ENCODE data around the gene NENF. TPM values are rescaled to one million over a fixed set of nuclear protein-coding genes. Genes with fewer than 3 reads are reported as not detected.

The NENF gene
- polyA plus RNA-seq, 1 of the 3 experiments (the other 2 are of a cell fraction): 78.7 TPM

GRCh38 chr1:212487774-212488435, 55.2 kb downstream of the NENF start:
- Histone ChIP-seq H3K9me2 (no peaks in the 10 kb centered on the region), H3K27me3 (ENCODE audit: insufficient read depth) (0 out of 2 replicates have a peak, but pooled peaks cover 8% of the 10 kb centered on the region), H3K4me1 (ENCODE audit: control insufficient read depth in 1 of 2, insufficient read depth in 2 of 2, low read depth in 1 of 2, low read length in 1 of 2) (peaks cover 0 to 15% of the 10 kb centered on the region in 2 experiments; a peak in 1 of 4 replicates), H3K27ac (ENCODE audit: low read depth in 2 of 2, low read length in 1 of 2) (no peak overlapping the region), H2AFZ (ENCODE audit: low read depth) (no peak overlapping the region), H3K9me3 (no peaks in the 10 kb centered on the region), H3K9ac (no peak overlapping the region), H4K20me1 (ENCODE audit: insufficient read depth) (no peaks in the 10 kb centered on the region), H3K36me3 (replicated peaks in 1 of 2; ENCODE audit: control insufficient read depth in 1 of 2, insufficient read depth in 2 of 2, low read length in 1 of 2) (no peaks in the 10 kb centered on the region), H3K4me3 (ENCODE audit: low read depth in 2 of 2, low read length in 1 of 2) (no peak overlapping the region), H3K79me2 (ENCODE audit: insufficient read depth) (no peaks in the 10 kb centered on the region), H3K4me2 (no peak overlapping the region), H3F3A (replicated peaks; ENCODE audit: insufficient read depth) (no peaks in the 10 kb centered on the region)
- DNase-seq: no peak
- POLR2A ChIA-PET: no interaction called here
- CTCF ChIA-PET: interaction anchor here (1.0 to 3.2 kb wide), 3 partner anchors 10 to 294 kb away, joined by 3 to 19 read pairs (median 3); no protein-coding TSS in a partner anchor
- 76% methylated on average over 7 of the region's 7 CpGs for WGBS (ENCODE audit: low lambda C conversion rate)
- TF ChIP-seq ELF1 (IDR thresholded peaks at IDR 0.05) (no peak), RXRA (IDR thresholded peaks at IDR 0.05; ENCODE audit: borderline replicate concordance, low read depth) (no peak), NRF1 (IDR thresholded peaks at IDR 0.05; ENCODE audit: low read depth, low read length) (no peak), FOSL2 (IDR thresholded peaks at IDR 0.05; ENCODE audit: borderline replicate concordance, low read depth) (no peak), EP300 (IDR thresholded peaks at IDR 0.05; ENCODE audit: borderline replicate concordance in 1 of 2, low read depth in 1 of 2, low read length in 1 of 2) (no peak), RAD21 (IDR thresholded peaks at IDR 0.05; ENCODE audit: low read length) (no peak), USF1 (IDR thresholded peaks at IDR 0.05; ENCODE audit: borderline replicate concordance, low read depth) (no peak), SMC3 (IDR thresholded peaks at IDR 0.05; ENCODE audit: low read depth, low read length) (no peak), CTCF (IDR thresholded peaks at IDR 0.05) (no peak), YY1 (IDR thresholded peaks at IDR 0.05; ENCODE audit: low read depth) (no peak), FOXM1 (IDR thresholded peaks at IDR 0.05; ENCODE audit: low read depth) (no peak), TAF1 (IDR thresholded peaks at IDR 0.05; ENCODE audit: borderline replicate concordance, low read depth, low read length) (no peak), SIN3A (IDR thresholded peaks at IDR 0.05; ENCODE audit: borderline replicate concordance, low read depth, low read length) (no peak), EZH2phosphoT487 (IDR thresholded peaks at IDR 0.05; ENCODE audit: borderline replicate concordance, low read depth) (no peak), TEAD4 (IDR thresholded peaks at IDR 0.05; ENCODE audit: borderline replicate concordance, insufficient read depth) (no peak), MXI1 (IDR thresholded peaks at IDR 0.05; ENCODE audit: low read depth, low read length) (no peak), MEF2A (IDR thresholded peaks at IDR 0.05; ENCODE audit: borderline replicate concordance, low read depth) (no peak), POLR2AphosphoS5 (IDR thresholded peaks at IDR 0.05; ENCODE audit: low read depth, low read length) (no peak)

All from SK-N-SH (cell line).